ENCODE measurements around the gene PRKCB.

The PRKCB gene

GRCh38 chr16:24166661-24167528, 331.1 kb downstream of the PRKCB start:
- DNase-seq (ENCODE audit: low read depth), result no peak
- no peak for TF ChIP-seq CTCF (IDR thresholded peaks at IDR 0.05; ENCODE audit: insufficient read depth, low read depth, low read length, missing control alignments)
- no peak overlapping the region for H3K4me3 ChIP-seq (ENCODE audit: low read depth, low read length)

GRCh38 chr16:24168856-24169255, 333.1 kb downstream of the PRKCB start:
- no peak for TF ChIP-seq CTCF (IDR thresholded peaks at IDR 0.05; ENCODE audit: insufficient read depth, low read depth, low read length, missing control alignments)
- no peak overlapping the region for H3K4me3 ChIP-seq (ENCODE audit: low read depth, low read length)
- no peak for DNase-seq (ENCODE audit: low read depth)

GRCh38 chr16:24170407-24170806, 334.6 kb downstream of the PRKCB start:
- H3K4me3 ChIP-seq (ENCODE audit: low read depth, low read length), result no peak overlapping the region
- TF ChIP-seq CTCF (IDR thresholded peaks at IDR 0.05; ENCODE audit: insufficient read depth, low read depth, low read length, missing control alignments), result no peak
- no peak for DNase-seq (ENCODE audit: low read depth)

- DNase-seq (ENCODE audit: low read depth), result no peak
- H3K4me3 ChIP-seq (ENCODE audit: low read depth, low read length), result no peak overlapping the region
- no peak for TF ChIP-seq CTCF (IDR thresholded peaks at IDR 0.05; ENCODE audit: insufficient read depth, low read depth, low read length, missing control alignments)
Observed at GRCh38 chr16:24174504-24174903, 338.7 kb downstream of the PRKCB start.

GRCh38 chr16:24174957-24175356, 339.2 kb downstream of the PRKCB start:
- no peak for TF ChIP-seq CTCF (IDR thresholded peaks at IDR 0.05; ENCODE audit: insufficient read depth, low read depth, low read length, missing control alignments)
- DNase-seq (ENCODE audit: low read depth), result no peak
- no peak overlapping the region for H3K4me3 ChIP-seq (ENCODE audit: low read depth, low read length)

GRCh38 chr16:24178496-24178895, 342.7 kb downstream of the PRKCB start:
- H3K4me3 ChIP-seq (ENCODE audit: low read depth, low read length), result no peak overlapping the region
- TF ChIP-seq CTCF (IDR thresholded peaks at IDR 0.05; ENCODE audit: insufficient read depth, low read depth, low read length, missing control alignments), result no peak
- peak; percentile 9 for DNase-seq (ENCODE audit: low read depth)

- no peak for DNase-seq (ENCODE audit: low read depth)
- no peak overlapping the region for H3K4me3 ChIP-seq (ENCODE audit: low read depth, low read length)
- no peak for TF ChIP-seq CTCF (IDR thresholded peaks at IDR 0.05; ENCODE audit: insufficient read depth, low read depth, low read length, missing control alignments)
Observed at GRCh38 chr16:24180451-24180850, 344.7 kb downstream of the PRKCB start.
